ENCODE data around the gene EIF4G3. TPM values are rescaled to one million over a fixed set of nuclear protein-coding genes. Genes with fewer than 3 reads are reported as not detected.

EIF4G3 gene
- total and polyA plus RNA-seq, 10 of the 15 experiments (the other 5 are each of a cell fraction or from before 2014, with no cell fraction given) = 7.4 to 45.1 (median 29.1) TPM

- H3K4me3 ChIP-seq = no peak overlapping the region
- DNase-seq (ENCODE audit: low read depth, low spot score) = no peak
- ChIA-PET RAD21 (ENCODE audit: unreplicated experiment) (interaction anchor here (1.2 to 1.3 kb wide), 2 partner anchors 11 to 20 kb away, joined by 3 read pairs; no protein-coding TSS in a partner anchor), POLR2A (interaction anchor here (0.5 kb wide), 1 partner anchor 75 kb away, joined by 3 read pairs; no protein-coding TSS in a partner anchor), CTCF (no interaction called here), SMC1A (ENCODE audit: uncharacterized antibody, unreplicated experiment) (interaction anchor here (1.0 to 1.7 kb wide), 3 partner anchors 15 to 25 kb away, joined by 3 to 4 read pairs (median 4); no protein-coding TSS in a partner anchor)
- WGBS (ENCODE audit: insufficient coverage, insufficient replicate concordance, low lambda C conversion rate, missing lambda C conversion rate) = 90% methylated on average over 1 of the region's 1 CpG
- H3K27ac ChIP-seq (ENCODE audit: control insufficient read depth, insufficient read depth) = no peak overlapping the region
- BruUV-seq (replicated peaks) = no TSS peak
- H2AFZ ChIP-seq (ENCODE audit: control insufficient read depth, low read depth, low read length) = no peak overlapping the region
- intact Hi-C loops (cut with micrococcal nuclease; ENCODE audit: unreplicated experiment) = no loop called here
- in situ Hi-C loops (cut with MboI) = no loop called here
- no peaks in the 10 kb centered on the region for H3K9me3 ChIP-seq (replicated peaks; ENCODE audit: control insufficient read depth, insufficient read depth, low read length)
- H3K27me3 ChIP-seq (replicated peaks in 1 of 2; ENCODE audit: control insufficient read depth in 2 of 2, insufficient read depth in 2 of 2, low read length in 1 of 2) = no peaks in the 10 kb centered on the region
- H4K20me1 ChIP-seq (ENCODE audit: control insufficient read depth, insufficient read depth) = no peaks in the 10 kb centered on the region
- H3K4me1 ChIP-seq (ENCODE audit: control insufficient read depth, insufficient read depth, low read length) = no peaks in the 10 kb centered on the region
- ATAC-seq = no peak
- H3K79me2 ChIP-seq (ENCODE audit: control insufficient read depth, insufficient read depth, low read length) = no peaks in the 10 kb centered on the region; the same call in none of the 2 replicates
- TF ChIP-seq LARP7 (IDR thresholded peaks at IDR 0.05) = no peak
- TF ChIP-seq PBX3 (IDR thresholded peaks at IDR 0.05; ENCODE audit: insufficient replicate concordance, low read depth, low read length) = no peak
- TF ChIP-seq MYB (IDR thresholded peaks at IDR 0.05; ENCODE audit: borderline replicate concordance, low read depth, low read length) = no peak
- TF ChIP-seq CHD4 (IDR thresholded peaks at IDR 0.05) = no peak
- TF ChIP-seq SP1 (IDR thresholded peaks at IDR 0.05; ENCODE audit: low read depth, low read length) = no peak
- TF ChIP-seq, protein P1, sequence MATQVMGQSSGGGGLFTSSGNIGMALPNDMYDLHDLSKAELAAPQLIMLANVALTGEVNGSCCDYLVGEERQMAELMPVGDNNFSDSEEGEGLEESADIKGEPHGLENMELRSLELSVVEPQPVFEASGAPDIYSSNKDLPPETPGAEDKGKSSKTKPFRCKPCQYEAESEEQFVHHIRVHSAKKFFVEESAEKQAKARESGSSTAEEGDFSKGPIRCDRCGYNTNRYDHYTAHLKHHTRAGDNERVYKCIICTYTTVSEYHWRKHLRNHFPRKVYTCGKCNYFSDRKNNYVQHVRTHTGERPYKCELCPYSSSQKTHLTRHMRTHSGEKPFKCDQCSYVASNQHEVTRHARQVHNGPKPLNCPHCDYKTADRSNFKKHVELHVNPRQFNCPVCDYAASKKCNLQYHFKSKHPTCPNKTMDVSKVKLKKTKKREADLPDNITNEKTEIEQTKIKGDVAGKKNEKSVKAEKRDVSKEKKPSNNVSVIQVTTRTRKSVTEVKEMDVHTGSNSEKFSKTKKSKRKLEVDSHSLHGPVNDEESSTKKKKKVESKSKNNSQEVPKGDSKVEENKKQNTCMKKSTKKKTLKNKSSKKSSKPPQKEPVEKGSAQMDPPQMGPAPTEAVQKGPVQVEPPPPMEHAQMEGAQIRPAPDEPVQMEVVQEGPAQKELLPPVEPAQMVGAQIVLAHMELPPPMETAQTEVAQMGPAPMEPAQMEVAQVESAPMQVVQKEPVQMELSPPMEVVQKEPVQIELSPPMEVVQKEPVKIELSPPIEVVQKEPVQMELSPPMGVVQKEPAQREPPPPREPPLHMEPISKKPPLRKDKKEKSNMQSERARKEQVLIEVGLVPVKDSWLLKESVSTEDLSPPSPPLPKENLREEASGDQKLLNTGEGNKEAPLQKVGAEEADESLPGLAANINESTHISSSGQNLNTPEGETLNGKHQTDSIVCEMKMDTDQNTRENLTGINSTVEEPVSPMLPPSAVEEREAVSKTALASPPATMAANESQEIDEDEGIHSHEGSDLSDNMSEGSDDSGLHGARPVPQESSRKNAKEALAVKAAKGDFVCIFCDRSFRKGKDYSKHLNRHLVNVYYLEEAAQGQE (IDR thresholded peaks at IDR 0.05; ENCODE audit: low read depth, low read length) = no peak
- TF ChIP-seq BCL3 (IDR thresholded peaks at IDR 0.05; ENCODE audit: borderline replicate concordance, insufficient read depth, low read depth, low read length, poor library complexity, severe bottlenecking) = no peak
- TF ChIP-seq SMAD5 (IDR thresholded peaks at IDR 0.05; ENCODE audit: low read depth) = no peak
- TF ChIP-seq GABPA (IDR thresholded peaks at IDR 0.05; ENCODE audit: low read depth) = no peak
- no peak for TF ChIP-seq KDM1A (IDR thresholded peaks at IDR 0.05; ENCODE audit: borderline replicate concordance)
- no peak for TF ChIP-seq ESRRA (IDR thresholded peaks at IDR 0.05; ENCODE audit: low read length)
- no peak for TF ChIP-seq ATF7 (IDR thresholded peaks at IDR 0.05; ENCODE audit: low read depth)
- TF ChIP-seq JUND (IDR thresholded peaks at IDR 0.05; ENCODE audit: low read depth, low read length) = no peak
- H3K9ac ChIP-seq (ENCODE audit: control insufficient read depth, insufficient read depth, low read length) = no peak overlapping the region
- no peak overlapping the region for H3K4me2 ChIP-seq (ENCODE audit: control insufficient read depth, insufficient read depth)
- no peak for FAIRE-seq
- H3K36me3 ChIP-seq (ENCODE audit: control insufficient read depth in 2 of 2, insufficient read depth in 2 of 2, low read length in 1 of 2) = no peaks in the 10 kb centered on the region; a peak in 1 of 4 replicates
These were observed 168.8 kb downstream of the EIF4G3 start for GRCh38 chr1:21007876-21008275.

Data from GM12878 (cell line).